K562 (cell line): Measurements from ENCODE around the gene NMRAL1. TPM values are rescaled to one million over a fixed set of nuclear protein-coding genes. Genes with fewer than 3 reads are reported as not detected.

Experiments
- BRD4 ChIP-seq: fragments of 200-600 bp; sonication (generic); IDR thresholded peaks from 2 replicates; pipeline ENCODE4 v1.6.1; 2017; ENCODE audit warnings: inconsistent platforms
- GABPA ChIP-seq: fragments of 200-800 bp; sonication (Bioruptor generic); conservative IDR thresholded peaks from 2 replicates; pipeline ENCODE4 v1.6.1; 2016; ENCODE audit warnings: low read depth, missing genetic modification characterization, missing compliant biosample characterization
- IFI16 ChIP-seq: fragments of 250-450 bp; sonication (Bioruptor Pico); IDR thresholded peaks from 2 replicates; pipeline ENCODE4 v2.1.2; 2022; ENCODE audit warnings: mild to moderate bottlenecking, inconsistent platforms
- NFIX ChIP-seq: fragments of 250-450 bp; sonication (Bioruptor Pico); IDR thresholded peaks from 2 replicates; pipeline ENCODE4 v1.4.0; 2020; ENCODE audit warnings: low read depth, mild to moderate bottlenecking, moderate library complexity
- NONO ChIP-seq, 2 experiments: fragments of 200-400 bp in 1 of 2; fragments of 450-650 bp in 1 of 2; formaldehyde crosslinking in 1 of 2; IDR thresholded peaks; 2 replicates each; pipeline ENCODE4 v1.6.1; 2017; ENCODE audit warnings: low read depth in 2 of 2, mild to moderate bottlenecking in 2 of 2, moderate library complexity in 2 of 2, low read length in 1 of 2
- SMARCE1 ChIP-seq: fragments of 450-650 bp; IDR thresholded peaks from 2 replicates; pipeline ENCODE4 v1.7.1; 2016; ENCODE audit warnings: mild to moderate bottlenecking
- ZFP1 ChIP-seq: fragments of 450-650 bp; formaldehyde crosslinking; IDR thresholded peaks from 2 replicates; pipeline ENCODE4 v1.4.0; 2020; ENCODE audit warnings: mild to moderate bottlenecking, mixed read lengths
- ZNF41 ChIP-seq: fragments of 250-450 bp; sonication (Bioruptor Pico); conservative IDR thresholded peaks from 2 replicates; pipeline ENCODE4 v1.4.0; 2020; ENCODE audit warnings: mild to moderate bottlenecking
- ZNF444 ChIP-seq: fragments of 250-450 bp; sonication (Bioruptor Pico); IDR thresholded peaks from 2 replicates; pipeline ENCODE4 v1.4.0; 2020; ENCODE audit warnings: mild to moderate bottlenecking, moderate library complexity
- polyA plus RNA-seq, 8 experiments: library from polyadenylated mRNA; depleted of rRNA in 4 of 8; stranded (reverse) in 5 of 8; unstranded in 3 of 8; fragments of >200 nt; fragmentation: Nextera tagmentation in 2 of 8; fragmentation: Illumina TruSeq in 1 of 8; extraction: Ambion mirVana in 2 of 8; extraction: Trizol in 1 of 8; gene quantifications; 2 replicates each; pipeline versions ENCODE4 v1.2.1 to v1.2.3, GENCODE V29; 2011 to 2014; ENCODE audit warnings: inconsistent platforms in 1 of 8, missing spikeins in 1 of 8
- total RNA-seq, 7 experiments: library from RNA; depleted of rRNA in 6 of 7; stranded (reverse); fragments of >200 nt in 6 of 7; fragmentation: Illumina TruSeq in 2 of 7; extraction: Trizol in 2 of 7; gene quantifications; 2 replicates each; pipeline versions ENCODE4 v1.2.1 to v1.2.3, GENCODE V29; 2011 to 2021; ENCODE audit warnings: low replicate concordance in 1 of 7
- TF ChIP-seq, protein P1 (sequence below): fragments of 450-650 bp; IDR thresholded peaks from 2 replicates; pipeline ENCODE4 v1.6.1; 2016; ENCODE audit warnings: low read depth
- TF ChIP-seq, protein P2 (sequence below): fragments of 200-800 bp; sonication (Bioruptor generic); IDR thresholded peaks from 2 replicates; pipeline ENCODE4 v1.6.1; 2016; ENCODE audit warnings: missing genetic modification characterization, missing compliant biosample characterization

NMRAL1 gene
- total and polyA plus RNA-seq, 9 of the 15 experiments (the other 6 are each of a cell fraction or from before 2014, with no cell fraction given) = 6.3 to 116 (median 63.2) TPM

DNA sequence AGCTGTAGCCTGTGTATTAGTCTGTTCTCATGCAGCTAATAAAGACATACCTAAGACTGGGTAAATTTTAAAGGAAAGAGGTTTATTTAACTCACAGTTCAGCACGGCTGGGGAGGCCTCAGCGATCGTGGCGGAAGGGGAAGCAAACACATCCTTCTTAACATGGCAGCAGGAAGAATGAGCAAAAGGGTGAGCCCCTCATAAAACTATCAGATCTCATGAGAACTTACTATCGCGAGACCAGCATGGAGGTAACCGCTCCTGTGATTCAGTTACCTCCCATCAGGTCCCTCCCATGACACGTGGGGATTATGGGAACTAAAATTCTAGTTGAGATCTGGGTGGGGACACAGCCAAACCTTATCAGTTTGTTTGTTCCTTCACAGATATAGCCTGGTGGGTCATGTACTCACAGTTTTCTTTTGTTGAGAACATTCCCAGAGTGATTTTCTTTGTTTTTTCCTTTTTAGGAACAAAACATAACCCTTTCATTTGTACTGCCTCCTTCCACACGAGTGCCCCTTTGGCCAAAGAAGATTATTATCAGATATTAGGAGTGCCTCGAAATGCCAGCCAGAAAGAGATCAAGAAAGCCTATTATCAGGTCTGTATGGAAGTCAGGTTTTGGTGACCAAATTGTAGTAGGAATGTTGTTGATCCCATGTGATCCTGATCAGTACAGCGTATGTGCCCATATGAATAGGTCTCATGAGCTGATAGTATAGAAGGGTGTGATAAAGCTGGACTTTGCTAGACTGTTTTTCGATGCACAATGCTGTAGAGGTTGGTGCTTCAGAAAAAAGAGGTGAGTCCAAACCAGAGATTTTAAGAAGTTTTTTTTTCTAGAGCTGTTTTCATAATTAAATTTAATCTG is 40.3 kb downstream of the NMRAL1 start (continued):
- TF ChIP-seq, protein P1, sequence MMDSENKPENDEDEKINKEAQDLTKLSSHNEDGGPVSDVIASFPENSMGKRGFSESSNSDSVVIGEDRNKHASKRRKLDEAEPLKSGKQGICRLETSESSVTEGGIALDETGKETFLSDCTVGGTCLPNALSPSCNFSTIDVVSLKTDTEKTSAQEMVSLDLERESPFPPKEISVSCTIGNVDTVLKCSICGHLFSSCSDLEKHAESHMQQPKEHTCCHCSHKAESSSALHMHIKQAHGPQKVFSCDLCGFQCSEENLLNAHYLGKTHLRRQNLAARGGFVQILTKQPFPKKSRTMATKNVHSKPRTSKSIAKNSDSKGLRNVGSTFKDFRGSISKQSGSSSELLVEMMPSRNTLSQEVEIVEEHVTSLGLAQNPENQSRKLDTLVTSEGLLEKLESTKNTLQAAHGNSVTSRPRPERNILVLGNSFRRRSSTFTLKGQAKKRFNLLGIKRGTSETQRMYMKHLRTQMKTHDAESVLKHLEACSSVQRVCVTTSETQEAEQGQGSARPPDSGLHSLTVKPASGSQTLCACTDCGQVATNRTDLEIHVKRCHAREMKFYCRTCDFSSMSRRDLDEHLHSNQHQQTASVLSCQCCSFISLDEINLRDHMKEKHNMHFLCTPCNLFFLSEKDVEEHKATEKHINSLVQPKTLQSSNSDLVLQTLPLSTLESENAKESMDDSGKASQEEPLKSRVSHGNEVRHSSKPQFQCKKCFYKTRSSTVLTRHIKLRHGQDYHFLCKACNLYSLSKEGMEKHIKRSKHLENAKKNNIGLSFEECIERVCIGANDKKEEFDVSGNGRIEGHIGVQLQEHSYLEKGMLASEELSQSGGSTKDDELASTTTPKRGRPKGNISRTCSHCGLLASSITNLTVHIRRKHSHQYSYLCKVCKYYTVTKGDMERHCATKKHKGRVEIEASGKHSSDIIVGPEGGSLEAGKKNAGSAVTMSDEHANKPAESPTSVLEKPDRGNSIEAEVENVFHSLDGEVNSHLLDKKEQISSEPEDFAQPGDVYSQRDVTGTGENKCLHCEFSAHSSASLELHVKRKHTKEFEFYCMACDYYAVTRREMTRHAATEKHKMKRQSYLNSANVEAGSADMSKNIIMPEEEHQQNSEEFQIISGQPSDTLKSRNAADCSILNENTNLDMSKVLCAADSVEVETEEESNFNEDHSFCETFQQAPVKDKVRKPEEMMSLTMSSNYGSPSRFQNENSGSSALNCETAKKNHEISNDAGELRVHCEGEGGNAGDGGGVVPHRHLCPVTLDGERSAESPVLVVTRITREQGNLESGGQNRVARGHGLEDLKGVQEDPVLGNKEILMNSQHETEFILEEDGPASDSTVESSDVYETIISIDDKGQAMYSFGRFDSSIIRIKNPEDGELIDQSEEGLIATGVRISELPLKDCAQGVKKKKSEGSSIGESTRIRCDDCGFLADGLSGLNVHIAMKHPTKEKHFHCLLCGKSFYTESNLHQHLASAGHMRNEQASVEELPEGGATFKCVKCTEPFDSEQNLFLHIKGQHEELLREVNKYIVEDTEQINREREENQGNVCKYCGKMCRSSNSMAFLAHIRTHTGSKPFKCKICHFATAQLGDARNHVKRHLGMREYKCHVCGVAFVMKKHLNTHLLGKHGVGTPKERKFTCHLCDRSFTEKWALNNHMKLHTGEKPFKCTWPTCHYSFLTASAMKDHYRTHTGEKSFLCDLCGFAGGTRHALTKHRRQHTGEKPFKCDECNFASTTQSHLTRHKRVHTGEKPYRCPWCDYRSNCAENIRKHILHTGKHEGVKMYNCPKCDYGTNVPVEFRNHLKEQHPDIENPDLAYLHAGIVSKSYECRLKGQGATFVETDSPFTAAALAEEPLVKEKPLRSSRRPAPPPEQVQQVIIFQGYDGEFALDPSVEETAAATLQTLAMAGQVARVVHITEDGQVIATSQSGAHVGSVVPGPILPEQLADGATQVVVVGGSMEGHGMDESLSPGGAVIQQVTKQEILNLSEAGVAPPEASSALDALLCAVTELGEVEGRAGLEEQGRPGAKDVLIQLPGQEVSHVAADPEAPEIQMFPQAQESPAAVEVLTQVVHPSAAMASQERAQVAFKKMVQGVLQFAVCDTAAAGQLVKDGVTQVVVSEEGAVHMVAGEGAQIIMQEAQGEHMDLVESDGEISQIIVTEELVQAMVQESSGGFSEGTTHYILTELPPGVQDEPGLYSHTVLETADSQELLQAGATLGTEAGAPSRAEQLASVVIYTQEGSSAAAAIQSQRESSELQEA = no peak
- TF ChIP-seq ZNF41 (CRISPR knock-in tag) (no peak), ZFP1 (no peak), NONO (IDR thresholded peaks at IDR 0.05; ENCODE audit: low read depth in 2 of 2, low read length in 1 of 2) (no peak), SMARCE1 (peak; percentile 56; the same call in 1 of the 2 replicates), IFI16 (no peak), BRD4 (no peak), GABPA (tag) (peak; percentile 57), NFIX (no peak), ZNF444 (CRISPR knock-in tag) (no peak)
- TF ChIP-seq, protein P2, sequence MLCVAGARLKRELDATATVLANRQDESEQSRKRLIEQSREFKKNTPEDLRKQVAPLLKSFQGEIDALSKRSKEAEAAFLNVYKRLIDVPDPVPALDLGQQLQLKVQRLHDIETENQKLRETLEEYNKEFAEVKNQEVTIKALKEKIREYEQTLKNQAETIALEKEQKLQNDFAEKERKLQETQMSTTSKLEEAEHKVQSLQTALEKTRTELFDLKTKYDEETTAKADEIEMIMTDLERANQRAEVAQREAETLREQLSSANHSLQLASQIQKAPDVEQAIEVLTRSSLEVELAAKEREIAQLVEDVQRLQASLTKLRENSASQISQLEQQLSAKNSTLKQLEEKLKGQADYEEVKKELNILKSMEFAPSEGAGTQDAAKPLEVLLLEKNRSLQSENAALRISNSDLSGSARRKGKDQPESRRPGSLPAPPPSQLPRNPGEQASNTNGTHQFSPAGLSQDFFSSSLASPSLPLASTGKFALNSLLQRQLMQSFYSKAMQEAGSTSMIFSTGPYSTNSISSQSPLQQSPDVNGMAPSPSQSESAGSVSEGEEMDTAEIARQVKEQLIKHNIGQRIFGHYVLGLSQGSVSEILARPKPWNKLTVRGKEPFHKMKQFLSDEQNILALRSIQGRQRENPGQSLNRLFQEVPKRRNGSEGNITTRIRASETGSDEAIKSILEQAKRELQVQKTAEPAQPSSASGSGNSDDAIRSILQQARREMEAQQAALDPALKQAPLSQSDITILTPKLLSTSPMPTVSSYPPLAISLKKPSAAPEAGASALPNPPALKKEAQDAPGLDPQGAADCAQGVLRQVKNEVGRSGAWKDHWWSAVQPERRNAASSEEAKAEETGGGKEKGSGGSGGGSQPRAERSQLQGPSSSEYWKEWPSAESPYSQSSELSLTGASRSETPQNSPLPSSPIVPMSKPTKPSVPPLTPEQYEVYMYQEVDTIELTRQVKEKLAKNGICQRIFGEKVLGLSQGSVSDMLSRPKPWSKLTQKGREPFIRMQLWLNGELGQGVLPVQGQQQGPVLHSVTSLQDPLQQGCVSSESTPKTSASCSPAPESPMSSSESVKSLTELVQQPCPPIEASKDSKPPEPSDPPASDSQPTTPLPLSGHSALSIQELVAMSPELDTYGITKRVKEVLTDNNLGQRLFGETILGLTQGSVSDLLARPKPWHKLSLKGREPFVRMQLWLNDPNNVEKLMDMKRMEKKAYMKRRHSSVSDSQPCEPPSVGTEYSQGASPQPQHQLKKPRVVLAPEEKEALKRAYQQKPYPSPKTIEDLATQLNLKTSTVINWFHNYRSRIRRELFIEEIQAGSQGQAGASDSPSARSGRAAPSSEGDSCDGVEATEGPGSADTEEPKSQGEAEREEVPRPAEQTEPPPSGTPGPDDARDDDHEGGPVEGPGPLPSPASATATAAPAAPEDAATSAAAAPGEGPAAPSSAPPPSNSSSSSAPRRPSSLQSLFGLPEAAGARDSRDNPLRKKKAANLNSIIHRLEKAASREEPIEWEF (CRISPR knock-in tag) = no peak
